HG03575 (cell line): ENCODE results near the gene KHDRBS2.

Experiments
- ATAC-seq: cut with Tn5 transposase; IDR thresholded peaks from one replicate; pipeline ENCODE4 v1.9.1; 2021; ENCODE audit not compliant: unreplicated experiment, insufficient number of reproducible peaks, low FRiP score; ENCODE audit errors: extremely low read depth

KHDRBS2 gene

DNA sequence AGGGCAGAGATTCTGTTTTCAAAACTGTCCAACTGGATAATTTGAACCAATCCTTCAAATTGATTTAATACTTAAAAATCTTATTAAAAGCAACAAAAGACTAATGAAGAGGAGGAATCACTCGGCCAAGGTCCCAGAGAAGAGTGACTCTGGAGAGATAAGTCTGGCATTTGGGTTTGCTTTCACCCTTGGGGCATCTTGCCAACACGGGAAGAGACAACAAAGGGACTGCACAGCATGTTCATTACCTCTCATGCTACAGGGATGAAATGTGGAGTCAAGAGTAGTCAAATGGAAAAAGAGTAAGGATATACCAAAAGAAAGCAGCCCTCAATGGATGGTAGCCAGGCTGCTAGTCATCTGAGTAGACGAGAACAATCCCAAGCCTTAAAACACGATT is 68.2 kb downstream of the KHDRBS2 start:
- ATAC-seq: no peak

DNA sequence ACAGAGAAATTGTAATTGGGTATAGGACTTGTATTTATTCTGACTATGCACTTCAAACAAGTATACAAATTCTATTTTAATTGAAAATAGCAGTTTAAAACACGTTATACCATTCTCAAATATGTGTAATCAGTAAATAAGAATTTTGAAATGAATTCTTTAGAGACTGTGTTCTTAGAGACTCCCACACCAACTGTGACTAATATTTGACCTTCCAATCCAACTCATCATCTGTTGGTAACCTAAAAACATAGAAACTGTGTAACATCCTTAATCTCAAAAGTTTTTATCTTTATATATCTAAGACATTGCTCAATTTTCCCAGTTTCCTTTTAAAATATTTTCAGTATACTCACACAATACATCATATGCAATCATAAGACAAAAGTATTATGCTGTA is 83.9 kb downstream of the KHDRBS2 start:
- no peak for ATAC-seq

DNA sequence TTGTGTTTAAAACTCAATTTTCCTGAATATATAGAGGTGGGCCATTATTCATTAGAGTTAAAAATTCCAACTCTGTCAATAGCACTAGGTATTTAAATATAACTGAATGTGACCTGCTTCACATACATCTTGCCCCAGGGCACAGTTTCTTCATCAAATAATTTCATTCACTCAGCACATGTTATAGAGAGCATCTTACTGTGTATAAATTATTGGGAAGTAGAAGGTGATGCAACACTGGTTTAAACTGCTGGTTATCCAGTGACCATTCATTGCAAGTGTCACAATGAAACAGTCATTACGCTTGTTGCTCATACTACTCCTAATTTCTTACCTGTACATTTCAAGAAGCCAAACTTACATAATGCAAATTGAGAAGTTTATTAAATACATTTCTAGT is 93.4 kb downstream of the KHDRBS2 start:
- ATAC-seq: no peak

DNA sequence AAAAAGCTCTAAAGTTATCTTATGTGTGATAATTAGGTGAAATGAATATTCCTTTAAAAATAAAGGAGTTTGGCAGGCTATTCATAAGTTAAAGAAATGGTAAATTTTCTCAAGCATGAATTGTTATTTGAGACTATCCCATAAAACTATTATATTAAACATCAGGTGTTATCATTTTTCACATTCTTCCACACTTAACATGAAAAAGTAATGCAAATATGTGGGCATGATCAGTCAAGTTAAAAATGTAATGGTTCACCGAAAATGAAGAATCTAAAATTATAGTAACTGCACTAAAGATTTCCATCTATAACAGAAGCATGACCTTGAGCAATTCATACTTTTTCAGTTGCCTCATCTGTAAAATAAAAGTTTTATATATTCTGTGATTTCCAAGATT is 110.8 kb downstream of the KHDRBS2 start:
- no peak for ATAC-seq

DNA sequence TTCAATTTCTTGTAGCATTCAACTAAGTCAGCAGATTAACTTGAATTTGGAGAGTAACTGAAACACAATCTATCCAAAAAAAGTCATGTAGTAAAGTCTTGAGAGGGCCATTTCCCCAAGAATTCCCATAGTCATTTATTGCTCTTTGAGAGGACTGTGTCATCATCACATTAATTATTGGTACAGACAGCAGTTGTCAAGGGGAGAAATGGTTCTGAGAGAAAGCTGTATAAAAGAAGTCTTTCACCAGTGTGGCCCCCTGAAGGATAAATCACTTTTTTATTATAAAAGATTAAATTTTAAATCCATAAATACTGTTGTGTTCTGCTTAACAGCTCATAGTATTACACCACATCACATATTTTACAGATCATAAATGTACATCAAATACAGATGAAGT is 111.5 kb downstream of the KHDRBS2 start:
- ATAC-seq: no peak

DNA sequence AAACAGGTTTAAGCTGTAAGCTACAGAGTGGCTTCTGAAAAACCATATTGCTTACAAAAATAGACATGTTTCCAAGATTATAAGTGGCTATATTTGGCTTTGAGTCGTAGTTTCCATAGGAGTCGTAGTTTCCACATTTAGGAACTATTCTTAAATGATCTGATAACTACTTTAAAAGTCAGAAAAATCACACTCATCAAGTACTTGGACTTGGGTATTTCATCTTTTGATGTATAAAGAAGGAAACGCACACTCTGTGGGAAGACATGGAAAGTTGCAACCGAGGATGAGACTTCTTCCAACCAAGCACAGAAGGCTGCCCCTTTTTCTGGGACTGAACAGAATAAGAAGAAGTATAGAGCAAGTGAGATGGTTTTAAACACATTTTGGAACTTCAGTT is 118.3 kb downstream of the KHDRBS2 start:
- ATAC-seq: no peak

DNA sequence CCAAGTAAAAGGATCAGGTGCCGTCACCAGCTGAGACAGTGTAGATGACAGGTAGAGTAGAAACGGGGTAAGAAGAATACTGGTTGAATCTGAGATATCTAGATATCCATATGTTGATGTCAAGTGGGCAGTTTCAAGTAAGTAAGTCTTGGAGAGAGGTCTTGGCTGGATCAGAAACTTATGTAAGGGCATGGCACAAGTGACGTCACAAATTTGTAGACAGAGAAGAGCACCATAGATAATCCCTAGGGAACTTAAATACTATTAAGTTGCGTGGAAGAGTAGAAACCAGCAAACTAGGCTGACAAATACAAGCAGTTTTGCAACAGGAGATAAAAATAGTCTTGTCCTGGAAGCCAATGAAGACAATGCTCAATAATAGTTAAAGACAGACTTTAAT is 123.2 kb downstream of the KHDRBS2 start:
- ATAC-seq: no peak

DNA sequence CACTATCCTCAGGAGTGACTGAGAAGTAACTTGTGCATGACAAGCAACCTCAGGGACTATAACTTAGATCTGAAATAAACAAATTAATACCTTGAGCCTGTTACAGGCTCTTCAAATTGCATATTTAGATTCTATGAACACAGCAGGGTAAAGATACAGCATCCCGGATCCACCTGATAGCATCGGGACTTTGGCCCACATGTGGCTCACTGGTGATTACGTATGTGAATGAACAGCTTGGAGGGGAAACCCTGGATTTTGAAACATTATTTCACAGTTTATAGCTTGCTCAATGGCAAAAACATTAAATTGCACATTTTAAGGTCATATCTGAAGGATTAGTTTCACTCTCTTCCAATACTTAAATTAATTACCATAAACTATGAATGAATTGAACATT is 133.2 kb downstream of the KHDRBS2 start:
- ATAC-seq: no peak

DNA sequence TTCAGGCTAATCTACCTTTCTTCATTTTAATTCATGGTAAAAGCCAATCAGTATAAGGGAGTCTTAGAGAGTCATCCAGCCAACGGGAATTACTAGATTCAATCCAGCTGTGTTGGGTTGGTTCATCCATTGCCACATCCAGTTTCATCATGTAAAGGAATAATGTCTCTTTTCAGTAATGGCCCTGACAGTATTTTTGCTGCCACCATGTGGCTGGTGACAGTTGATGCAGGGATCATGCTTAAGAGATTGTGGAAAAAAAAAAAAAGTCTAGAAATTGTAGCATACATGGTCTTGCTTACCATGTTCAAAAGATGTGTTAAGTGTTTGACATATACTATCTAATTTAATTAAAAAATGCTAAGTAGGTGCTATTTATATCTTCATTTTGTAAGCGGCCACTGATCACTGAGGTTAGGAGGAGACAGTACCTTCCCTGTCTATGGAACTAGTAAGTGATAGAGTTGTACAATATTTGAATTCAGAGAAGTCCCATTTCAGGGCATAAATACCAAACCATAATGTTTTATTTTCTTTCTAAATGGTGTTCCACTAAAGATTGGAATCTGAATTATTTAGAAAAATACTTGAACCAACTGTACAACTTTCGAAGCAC is 135.9 kb downstream of the KHDRBS2 start:
- peak; percentile 73 for ATAC-seq

DNA sequence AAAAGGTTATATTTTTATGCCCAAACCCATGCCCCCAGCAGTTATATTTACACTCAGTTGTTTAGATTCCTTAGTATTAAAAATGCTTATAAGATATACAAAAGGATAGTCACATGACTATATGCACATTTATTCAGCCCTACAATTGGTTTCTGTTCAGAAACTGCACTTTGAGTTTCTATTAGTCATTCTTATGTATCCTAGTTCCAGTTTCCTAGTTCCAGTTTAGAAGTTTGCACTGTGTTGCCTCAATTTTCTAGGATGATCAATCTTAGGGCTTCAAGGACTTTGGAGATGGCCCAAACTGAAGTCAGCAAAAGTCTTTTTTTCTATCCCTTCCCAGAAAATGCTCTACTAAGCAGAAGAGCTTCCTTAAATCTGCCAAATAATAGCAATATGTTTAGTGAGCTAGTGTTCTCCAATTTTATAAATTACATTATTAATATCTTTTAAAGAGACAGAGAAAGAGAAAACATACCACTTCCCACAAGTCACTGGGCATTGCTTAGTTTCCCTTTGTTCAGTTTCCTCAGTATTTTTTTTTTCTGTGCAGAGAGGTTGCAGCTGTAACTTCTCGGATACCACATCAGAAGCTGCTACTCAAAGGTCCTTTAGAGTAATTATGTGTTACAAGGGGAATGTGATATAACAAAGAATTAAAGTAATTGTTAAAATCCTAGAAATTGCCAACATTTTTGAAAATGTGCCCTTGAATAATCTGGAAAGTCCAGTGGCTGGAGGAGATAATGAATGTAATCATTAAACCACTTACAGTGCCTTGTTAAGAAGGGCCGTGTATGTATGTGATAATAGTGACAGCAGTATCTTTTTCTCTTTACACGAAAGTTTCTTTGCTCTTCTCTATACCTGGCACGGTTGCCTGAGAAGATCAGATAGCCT is 138.8 kb downstream of the KHDRBS2 start:
- no peak for ATAC-seq

DNA sequence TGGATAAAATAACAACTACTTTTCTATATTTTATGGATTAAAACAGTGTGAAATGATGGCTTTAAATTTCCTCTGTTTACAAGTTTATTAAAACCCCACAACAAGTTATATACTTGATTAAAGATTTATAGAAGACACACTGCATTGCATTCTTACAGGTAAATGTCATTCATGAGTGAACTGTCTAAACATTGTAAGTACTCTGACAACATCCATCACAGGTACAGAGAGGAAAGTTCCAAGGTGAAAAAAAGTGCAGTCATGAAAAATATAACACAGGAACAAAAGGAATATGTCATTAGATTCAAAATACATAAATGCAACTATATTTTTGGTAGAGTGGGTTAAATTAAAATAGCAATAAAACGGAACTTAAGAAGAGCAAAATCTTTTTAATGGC is 156.9 kb downstream of the KHDRBS2 start:
- ATAC-seq: no peak

DNA sequence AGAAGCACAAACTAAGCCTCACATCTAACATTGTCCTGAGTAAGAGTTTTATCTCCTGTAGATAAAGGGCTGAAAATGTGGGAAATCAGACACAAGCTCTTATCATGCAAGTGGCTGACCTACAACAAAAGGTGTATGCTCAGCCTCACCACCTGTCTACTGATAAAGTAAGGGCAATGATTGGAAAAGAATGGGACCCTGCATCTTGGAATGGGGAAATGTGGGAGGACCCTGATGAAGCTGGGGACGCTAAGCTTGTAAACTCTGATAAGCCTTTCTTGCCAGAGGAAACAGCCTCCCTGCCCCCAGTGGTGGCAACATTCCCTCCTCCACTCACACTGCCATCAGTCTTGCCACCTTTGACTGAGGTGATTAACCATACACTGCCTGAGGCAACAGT is 166.6 kb downstream of the KHDRBS2 start:
- ATAC-seq: no peak

DNA sequence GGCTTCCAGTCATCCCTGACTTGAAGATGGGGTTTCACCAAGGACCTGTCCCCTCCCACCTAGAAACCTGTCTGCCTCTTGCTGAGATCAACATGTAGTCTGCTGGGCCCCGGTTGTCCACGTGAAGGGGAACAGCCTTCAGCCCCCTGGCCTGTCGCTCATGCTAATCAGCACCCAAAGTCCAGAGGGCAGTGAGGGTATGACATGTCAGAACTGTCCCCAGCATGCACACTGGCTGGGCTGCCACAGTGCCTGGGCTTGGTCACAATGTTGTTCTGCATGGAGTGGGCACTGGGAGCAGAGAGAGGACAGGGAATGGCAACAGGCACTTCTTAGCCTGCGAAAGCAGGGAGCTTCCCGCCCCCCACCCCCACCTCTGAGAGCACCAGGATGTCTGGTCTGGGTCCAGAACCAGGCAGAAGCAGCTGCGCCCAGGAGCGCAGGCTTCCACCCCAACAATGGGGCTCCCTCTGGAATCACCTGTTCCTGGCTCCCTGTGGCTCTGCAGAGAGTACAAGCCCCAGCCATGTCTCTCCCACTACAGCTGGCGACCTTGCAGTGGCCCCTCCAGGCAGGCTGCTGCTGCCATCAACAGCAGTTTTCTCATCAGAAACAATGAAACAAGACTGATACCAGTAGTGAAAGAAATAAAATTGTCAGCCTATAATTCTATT is 182.7 kb downstream of the KHDRBS2 start:
- ATAC-seq: no peak

DNA sequence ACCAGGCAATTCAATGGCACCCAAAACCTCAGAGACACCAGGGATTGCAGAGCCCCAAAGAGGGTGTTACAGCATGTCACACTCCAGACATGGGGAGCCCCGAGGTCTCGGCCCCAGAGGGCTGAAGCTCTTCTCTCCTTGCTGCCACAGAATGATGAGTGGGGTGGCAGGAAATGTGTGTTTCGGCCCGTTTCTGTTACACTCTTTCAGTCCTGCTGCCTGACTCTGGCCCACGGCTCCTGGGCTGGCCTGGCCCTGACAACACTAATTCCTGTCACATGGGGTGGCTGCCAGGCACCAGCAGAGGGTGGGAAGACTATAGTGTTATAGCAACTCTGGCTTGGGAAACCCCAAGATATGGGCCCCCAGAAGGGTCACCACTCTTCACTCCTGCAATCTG is 183.6 kb downstream of the KHDRBS2 start:
- ATAC-seq: no peak

DNA sequence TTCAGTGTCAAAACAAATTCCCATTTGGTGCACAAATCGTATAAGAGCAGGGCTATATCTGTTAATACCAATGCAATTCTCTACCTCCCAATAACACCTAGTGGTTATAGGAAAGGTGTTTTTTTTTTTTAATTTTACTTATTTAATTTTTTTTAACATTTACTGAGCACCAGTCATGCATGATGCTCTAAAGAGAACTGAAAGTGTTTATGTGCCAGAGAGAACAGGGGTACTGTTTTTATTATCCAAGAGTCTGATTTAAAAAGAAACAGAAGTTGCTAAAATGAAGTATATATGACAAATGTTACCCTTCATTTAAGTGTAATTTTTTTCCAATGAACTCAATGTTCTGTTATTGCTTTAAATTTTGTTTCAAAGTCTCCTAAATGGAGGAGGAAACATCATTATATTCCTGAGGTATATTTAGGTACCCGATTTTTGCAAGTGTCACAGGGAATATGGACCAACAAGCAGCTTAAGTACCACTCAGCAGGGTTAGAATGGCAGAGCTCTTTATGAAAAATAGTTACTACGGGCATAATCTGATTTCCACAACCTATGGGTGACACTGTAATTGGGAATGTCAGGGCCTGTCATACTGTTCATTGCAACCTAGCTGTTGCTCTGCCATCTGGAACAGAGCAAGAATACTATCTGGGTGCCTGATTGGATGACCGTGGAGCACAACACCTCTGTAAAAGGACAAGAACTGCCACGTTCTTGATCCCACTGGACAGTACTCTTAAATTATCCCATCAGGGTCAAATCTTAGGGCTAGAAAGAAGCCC is 195.4 kb downstream of the KHDRBS2 start:
- no peak for ATAC-seq

DNA sequence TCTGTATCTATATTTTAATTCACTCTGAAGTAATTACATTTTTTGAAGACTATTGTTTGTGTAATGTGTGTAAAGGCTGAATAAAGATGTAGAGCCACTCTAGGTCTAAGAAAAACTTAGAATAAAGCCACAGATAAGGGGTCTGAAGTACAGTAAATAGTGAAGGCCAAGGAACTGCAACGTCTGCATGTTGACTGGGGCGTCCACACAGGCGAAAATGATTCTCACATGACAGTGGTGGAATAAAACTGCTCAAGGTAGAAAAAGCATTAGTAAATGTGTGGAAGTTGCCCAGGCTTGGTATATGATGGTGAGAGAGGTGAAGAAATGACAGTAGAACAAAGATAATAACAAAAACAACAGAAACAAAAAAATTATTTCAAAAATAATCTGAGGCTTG is 196.2 kb downstream of the KHDRBS2 start:
- ATAC-seq: no peak

DNA sequence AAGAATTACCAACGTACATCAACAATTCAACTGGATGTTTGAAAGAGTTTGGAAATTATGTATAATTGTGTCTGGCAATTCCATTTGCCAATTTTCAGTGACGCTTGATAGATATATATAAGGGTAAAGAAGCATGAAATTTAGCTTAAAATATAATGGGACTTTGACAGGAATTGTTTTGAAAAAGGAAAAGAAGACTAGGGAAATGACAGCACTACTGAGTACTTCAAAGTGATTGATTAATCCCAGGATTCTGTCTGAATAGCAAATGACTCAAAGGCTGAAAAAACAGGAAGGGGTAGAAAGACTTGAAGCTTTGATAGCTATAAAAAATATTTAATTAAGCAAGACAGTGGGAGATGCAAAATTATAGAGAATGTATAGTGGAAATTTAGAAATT is 200.0 kb downstream of the KHDRBS2 start:
- ATAC-seq: no peak

DNA sequence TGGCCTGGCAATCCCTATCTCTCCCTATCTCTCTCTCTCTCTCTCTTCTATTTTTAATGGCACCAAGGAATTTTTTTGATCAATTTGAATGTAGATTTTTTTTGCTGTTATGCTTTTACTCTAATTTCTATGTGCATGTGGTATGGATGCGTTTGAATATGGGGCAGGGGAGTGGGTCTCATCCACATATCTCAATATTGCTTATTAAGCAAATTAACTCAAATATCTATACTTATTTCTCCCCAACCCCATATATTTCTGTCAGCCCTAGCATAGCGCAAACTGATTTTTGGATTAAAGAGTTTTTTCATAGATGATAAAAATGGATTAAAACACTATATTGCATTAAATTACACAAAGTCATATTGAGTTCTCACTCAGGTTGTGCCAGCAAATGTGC is 210.2 kb downstream of the KHDRBS2 start:
- ATAC-seq: no peak

DNA sequence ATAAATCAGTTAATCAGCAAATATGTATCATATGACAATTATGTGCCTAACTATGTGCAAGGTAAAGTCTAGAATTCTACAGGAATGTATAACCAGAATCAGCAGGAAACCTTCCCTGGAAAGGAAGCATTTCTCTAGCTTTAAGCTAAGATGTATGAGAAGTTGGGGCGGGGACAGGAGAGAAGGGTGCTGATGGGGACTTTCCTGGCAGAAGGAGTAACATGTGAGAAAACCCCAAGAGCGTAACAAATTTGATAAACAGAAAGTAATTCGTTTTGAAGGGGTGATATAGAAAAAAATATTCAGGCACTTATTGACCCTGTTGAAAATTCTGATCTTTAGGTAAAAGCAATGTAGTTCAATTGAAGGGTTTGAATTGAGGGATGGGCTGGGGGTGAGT is 226.1 kb downstream of the KHDRBS2 start:
- ATAC-seq: no peak
